GM19351 (cell line): ENCODE measurements around the gene RHBDL1.
"Not testable (repeated sequence)": the region's sequence is repeated elsewhere in the genome, so short reads cannot be mapped to it uniquely, and the experiment has no call there.

ENCODE experiments used
- ATAC-seq: cut with Tn5 transposase; IDR thresholded peaks from one replicate; pipeline ENCODE4 v1.9.1; 2021; ENCODE audit warnings: mild to moderate bottlenecking, moderate library complexity; ENCODE audit not compliant: unreplicated experiment

RHBDL1 gene

DNA sequence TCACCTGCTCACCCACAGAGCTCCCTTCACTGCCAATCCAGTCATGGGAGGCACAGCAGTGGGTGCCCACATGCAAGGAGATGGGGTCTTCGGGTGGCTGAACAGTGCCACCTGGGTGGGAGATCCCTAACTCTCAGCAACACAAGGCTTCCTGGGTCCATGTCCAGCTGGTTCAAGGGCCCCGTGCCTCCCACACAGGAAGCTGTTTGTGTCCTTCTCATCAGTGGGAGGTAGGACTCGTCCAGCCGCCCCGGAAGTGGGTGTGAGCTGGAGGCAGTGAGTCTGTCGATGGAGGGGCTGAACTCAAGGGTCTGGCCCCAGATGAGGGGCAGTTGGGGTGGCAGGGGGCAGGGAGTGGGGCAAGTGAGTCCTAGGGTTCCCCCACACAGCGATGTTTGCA is 28.6 kb downstream of the RHBDL1 start:
- ATAC-seq = no peak

- ATAC-seq = no peak
Observed at GRCh38 chr16:704552-705380, 29.3 kb downstream of the RHBDL1 start.

GRCh38 chr16:705431-706188 is 30.1 kb downstream of the RHBDL1 start, which contains the start of gene FBXL16:
Gene FBXL16, minus strand, starts transcription at chr16:705801. Its CDS starts 8,396 bp downstream, at chr16:697405.
- ATAC-seq = no peak

GRCh38 chr16:706189-707061 is 31.0 kb downstream of the RHBDL1 start:
- ATAC-seq = no peak

DNA sequence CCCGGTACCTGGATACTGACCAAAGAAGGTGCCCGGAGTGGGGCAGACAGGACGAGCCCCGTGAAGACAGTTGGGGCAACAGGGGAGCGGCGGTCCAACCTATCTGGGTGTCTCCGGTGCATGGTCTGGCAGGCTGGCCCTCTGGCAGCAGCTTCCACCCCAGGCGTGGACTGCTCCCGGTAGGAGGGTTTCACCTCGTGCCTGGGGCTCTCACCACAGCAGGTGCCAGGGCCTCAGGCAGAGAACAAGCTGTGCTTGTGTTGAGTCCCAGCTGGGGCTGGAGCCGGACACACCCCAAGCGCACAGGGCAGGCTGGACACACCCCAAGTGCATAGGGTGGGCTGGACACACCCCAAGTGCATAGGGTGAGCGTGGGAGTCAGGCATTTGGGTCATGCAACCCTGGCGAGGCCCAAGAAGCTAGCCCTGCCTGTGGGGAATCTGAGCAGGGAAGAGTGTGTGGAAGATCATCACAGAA is 31.6 kb downstream of the RHBDL1 start:
- no peak for ATAC-seq

DNA sequence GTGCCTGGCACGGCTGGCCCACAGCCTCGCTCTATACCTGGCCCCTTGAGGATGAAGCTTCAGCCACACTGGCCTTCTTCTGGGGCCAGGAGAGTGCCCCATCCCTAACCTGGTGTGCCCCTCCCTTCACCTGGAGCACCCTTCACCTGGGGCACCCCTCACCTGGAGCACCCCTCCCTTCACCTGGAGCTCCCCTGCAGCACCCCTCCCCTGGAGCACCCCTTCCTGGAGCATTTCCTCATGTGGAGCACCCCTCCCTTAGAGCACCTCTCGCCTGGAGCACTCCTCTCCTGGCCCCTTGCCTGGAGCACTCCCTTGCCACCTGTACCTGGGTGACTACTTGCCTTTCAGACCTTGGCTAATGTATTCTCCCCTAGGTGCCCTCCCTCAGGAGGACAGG is 32.5 kb downstream of the RHBDL1 start:
- ATAC-seq = no peak

GRCh38 chr16:708959-709358 is 33.5 kb downstream of the RHBDL1 start:
- no peak for ATAC-seq

DNA sequence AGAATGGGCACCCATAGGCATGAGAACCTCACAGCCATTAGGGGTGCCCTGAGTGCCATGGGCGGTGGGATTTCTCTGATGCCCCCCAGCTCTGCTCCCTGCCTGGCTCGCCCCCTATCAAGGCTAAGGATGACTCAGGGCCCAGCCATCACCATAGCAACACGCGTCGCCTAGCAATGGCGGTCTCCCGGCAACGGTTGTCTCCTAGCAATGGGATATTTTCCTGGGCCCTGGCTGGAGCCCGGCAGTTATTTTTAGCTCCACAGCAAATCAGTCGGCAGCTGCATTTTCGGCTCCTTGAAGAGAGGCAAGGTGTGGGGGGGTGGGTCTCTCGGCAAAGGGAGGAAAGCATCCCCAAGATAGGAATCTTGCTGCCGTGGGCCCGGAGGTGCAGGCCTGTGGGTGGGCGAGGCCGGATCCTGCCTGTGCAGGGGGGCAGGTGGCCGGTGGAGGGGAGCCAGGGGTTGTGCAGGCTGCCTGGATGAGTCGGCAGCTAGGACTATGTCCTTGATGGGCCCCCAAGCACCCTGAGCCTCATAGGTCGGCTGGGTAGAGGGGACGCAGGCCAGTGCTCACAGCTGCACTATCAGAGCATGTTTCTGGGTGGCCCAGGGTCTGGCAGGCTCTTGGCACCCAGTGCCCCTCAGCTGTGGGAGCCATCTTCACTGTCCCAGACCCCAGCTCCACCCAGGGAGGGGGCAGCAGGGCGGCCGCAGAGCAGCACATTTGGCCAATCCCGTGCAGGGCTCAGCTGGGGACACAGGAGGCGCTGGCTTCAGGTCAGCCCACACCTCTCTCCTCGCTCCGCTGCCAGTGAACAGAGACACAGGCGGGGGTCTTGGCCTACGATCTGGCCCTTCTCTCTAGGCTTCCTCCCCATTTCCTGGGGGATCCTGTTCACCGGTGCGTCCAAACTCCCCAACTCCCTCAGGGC is 34.4 kb downstream of the RHBDL1 start:
- ATAC-seq = no peak

- no peak for ATAC-seq
Observed at GRCh38 chr16:710500-711075, 35.1 kb downstream of the RHBDL1 start.

- ATAC-seq = no peak
Observed at GRCh38 chr16:711084-711483, 35.6 kb downstream of the RHBDL1 start.

GRCh38 chr16:711548-712320 is 36.3 kb downstream of the RHBDL1 start:
- no peak for ATAC-seq

DNA sequence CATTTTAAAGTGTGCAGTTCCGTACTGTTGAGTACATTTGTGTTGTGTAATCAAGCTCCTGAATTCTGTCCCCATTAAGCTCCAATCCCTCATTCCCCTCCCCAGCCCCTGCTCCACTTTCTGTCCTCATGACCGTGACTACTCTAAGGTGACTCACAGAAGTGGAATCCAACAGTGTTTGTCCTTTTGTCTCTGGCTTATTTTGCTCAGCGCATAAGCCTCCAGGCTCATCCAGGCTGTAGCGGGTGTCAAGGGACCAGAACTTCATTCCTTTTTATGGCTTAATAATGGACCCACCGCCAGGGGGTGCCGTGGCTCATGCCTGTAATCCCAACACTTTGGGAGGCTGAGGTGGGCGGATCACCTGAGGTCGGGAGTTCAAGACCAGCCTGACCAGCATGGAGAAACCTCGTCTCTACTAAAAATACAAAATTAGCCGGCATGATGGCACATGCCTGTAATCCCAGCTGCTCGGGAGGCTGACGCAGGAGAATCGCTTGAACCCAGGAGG is 37.3 kb downstream of the RHBDL1 start:
- ATAC-seq = not testable (repeated sequence)

GRCh38 chr16:714079-714478 is 38.6 kb downstream of the RHBDL1 start:
- ATAC-seq = no peak

GRCh38 chr16:714558-715476 is 39.3 kb downstream of the RHBDL1 start, which contains the start of gene METRN:
Gene METRN, plus strand, starts transcription at chr16:715118. Its CDS starts 172 bp downstream, at chr16:715290.
- ATAC-seq = peak; percentile 76

DNA sequence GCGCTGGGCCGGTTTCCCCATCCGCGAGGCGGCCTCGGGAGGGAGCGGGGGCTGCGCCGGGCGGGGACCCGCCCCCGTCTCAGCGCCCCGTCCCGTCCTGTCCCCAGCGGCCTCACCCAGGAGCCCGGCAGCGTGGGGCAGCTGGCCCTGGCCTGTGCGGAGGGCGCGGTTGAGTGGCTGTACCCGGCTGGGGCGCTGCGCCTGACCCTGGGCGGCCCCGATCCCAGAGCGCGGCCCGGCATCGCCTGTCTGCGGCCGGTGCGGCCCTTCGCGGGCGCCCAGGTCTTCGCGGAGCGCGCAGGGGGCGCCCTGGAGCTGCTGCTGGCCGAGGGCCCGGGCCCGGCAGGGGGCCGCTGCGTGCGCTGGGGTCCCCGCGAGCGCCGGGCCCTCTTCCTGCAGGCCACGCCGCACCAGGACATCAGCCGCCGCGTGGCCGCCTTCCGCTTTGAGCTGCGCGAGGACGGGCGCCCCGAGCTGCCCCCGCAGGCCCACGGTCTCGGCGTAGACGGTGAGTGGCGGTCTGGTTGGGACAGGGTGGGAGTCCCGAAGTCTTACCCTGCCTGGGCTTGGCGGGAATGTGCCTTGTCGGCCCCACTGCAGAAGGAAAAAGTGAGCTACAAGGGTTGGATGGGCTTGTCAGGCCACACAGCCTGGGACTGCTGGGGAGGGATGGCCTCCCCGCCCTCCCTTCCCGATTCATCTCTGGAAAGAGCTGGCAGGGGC is 40.2 kb downstream of the RHBDL1 start:
- ATAC-seq = peak; percentile 17

DNA sequence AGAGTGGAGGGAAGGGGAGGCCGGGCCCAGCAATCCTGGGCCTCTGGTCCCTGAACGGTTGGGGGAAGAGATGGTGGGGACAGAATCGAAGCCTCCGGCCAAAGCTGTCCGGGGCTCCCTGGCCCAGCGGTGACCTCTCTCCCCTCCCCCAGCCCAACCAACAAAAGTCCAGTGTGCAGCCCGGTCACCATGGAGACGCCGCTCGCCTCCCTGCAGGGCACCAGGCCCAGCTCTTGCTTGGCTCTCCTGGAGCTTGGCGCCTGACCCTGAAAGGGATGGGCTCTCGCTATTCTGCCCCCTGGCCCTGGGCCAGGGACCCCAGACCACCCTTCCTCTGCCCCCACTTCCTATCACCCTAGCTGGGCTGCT is 40.7 kb downstream of the RHBDL1 start:
- ATAC-seq = no peak
